Measurements from ENCODE around the gene NLGN1.

The NLGN1 gene

DNA sequence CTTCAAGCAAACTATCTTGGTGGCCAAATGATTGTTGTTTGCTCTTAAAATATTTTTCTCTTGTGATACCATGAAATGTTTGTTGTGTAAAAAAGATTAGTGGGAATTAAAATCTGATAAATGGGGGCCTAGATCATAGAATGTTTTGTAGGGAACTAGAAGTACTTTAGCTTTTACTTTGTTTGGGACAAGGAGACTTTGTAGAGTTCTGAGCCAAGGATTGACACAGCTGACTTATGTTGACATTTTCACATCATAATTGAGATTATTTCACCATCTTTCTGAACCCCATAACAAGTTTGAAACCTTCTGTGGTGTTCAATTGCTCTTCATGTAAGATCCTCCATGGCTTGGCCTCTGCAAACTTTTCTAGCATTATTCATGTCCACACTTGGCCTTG, 235.4 kb downstream of the NLGN1 start:
- DNase-seq, result no peak

DNA sequence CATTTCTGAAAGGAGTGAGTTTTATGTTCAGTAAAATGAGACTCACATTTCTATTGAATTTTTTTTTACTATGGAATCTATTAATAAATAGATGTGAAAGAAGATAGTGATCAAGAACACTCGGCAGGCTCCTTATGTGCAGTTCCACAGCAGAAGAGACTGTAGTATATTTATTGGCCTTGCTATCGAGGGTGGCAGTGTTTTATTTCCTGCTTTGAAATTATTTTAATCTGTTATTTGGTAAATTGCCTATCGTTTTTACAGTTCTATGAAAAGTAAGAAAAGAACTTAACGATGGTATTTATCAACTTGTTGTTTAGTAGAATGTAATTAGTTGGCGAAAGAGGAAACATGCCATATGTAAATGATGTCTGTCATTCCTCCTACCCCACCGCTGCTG, 238.3 kb downstream of the NLGN1 start:
- no peak for DNase-seq

- no peak for DNase-seq
Observed at GRCh38 chr3:173639098-173639497, 241.6 kb downstream of the NLGN1 start.

DNA sequence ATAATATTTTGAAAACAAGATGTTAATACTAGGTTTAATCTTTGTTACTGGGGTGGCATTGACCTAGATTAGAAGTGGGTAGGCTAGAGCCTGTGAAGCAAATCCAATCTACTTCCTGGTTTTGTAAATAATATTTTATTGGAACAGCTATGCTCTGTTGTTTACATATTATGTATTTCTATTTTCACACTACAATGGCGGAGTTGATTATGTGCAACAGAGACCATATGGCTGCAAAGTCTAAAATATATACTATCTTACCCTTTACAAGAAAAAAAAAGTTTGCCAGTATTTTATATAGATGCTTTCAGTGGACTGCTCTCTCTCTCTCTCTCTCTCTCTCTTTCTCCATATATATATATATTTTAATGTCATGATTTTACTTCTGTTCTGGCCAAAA, 244.2 kb downstream of the NLGN1 start:
- DNase-seq, result no peak

DNA sequence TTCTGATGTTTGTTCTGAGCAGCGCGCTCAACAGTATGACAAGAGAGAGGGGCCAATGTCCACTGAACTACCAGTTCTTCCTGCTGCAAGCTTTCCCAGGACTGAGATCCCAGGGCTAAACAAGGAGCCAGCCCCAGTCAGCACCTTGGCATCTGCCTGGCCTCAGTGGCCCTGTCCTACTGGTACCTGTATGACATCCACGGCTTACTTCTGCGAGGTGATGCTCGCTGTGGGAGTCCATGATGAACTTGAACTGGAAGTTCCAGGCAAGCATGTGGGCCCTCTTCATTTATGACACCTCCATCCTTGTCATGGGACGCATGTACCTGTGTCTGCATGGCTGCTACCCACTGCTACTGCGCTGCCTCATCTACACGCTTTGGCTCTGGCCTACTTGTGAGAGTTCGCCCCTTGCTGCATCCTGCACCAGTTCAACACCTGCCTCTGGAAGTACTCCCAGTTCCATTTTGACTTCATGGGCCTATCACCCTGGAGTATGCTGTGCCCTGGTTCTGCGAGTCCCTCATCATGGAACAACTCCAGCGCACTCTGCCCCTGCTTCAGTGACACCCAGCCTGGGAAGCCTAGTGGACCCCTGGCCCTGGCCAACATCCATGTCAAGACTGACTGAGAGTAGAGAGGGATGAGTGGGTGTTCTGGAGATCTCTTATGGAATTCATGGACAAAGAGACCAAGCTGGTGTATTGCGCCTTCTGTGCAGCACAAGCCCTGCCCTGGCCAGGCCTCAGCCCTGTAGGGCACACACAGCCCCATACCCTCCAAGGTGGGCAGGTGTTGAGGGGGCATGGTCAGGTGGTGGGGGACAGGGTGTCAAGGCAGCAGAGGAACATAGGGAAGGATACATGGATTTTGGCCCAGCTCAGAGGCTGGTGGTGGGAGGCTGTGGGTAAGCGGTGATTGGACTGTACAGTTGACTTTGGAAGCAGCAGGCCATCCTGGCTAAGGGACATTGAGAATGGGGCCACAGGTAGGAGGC, 246.8 kb downstream of the NLGN1 start:
- DNase-seq, result no peak

DNA sequence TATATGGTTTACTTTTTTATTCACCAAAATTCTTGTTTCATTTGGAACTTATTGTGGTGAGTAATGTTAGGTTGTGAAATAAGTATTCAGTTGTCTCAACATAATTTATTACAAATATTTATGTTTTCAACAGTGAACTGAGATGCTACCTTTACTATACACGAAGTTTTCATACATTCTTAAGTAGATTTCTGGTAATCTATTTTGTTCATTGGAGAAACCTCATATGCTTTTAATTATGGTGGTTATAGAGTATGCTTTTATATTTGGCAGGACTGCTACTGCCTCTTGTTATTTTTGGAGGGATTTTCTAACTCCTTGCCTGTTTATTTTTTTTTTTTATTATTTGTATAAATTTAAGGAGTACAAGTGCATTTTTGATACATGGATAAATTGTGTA, 253.1 kb downstream of the NLGN1 start:
- DNase-seq, result no peak

- DNase-seq, result no peak
Observed at GRCh38 chr3:173652093-173652492, 254.5 kb downstream of the NLGN1 start.

GRCh38 chr3:173653781-173654180, 256.2 kb downstream of the NLGN1 start:
- DNase-seq, result no peak

- DNase-seq, result no peak
Observed at GRCh38 chr3:173659972-173660371, 262.4 kb downstream of the NLGN1 start.

GRCh38 chr3:173660645-173661299, 263.2 kb downstream of the NLGN1 start:
- no peak for DNase-seq

GRCh38 chr3:173663696-173664111, 266.2 kb downstream of the NLGN1 start:
- DNase-seq, result no peak

GRCh38 chr3:173676094-173676493, 278.6 kb downstream of the NLGN1 start:
- no peak for DNase-seq

GRCh38 chr3:173681188-173681678, 283.7 kb downstream of the NLGN1 start:
- no peak for DNase-seq

DNA sequence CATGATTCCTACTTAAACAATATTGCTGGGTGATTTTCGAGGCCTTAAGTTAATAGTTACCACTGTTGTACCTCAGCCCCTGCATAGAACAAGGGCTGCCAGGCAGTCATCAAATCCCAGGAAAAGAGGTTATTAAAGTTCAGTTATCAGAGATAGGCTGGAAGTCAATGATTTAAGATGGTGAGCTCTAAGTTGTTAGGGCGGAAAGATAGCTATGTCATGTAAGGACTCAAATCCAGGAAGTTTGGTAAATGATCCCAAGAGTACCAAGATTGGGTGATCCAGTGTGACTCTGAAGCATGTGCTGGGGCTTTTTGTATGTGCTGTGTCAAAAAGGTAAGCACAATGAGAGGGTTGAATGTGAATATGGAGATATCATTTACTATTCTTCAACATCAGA, 287.9 kb downstream of the NLGN1 start:
- no peak for DNase-seq

GRCh38 chr3:173688216-173688842, 290.8 kb downstream of the NLGN1 start:
- no peak for DNase-seq

DNA sequence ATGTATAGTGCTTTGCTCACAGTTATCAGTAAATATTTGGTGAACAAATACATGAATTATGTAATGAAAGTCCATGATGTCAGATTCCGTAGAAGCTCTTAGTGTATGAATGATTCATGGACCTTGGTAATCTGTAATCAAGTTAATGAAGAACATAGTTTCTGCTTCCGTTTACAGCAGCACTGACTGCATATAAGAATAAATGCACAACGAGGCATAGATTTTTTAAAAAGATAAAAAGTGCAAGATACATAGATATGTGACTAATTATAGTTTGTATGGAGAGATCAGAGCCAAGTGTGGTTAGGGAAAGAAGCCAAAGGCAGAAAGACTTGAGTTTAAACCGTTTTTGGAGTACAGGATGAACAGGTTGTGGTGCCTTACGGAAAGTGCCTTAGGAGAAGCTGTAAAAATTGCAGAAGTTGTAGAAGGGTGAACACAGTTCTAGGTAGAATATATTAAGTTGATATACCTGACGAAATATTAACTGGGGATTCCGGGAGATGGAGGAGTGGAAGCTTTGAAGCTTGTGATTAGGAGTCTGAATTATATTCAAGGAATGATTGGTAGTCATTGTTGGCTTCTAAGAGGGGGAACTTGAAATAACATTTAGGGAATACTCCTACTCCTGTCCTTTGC, 293.1 kb downstream of the NLGN1 start:
- no peak for DNase-seq

DNA sequence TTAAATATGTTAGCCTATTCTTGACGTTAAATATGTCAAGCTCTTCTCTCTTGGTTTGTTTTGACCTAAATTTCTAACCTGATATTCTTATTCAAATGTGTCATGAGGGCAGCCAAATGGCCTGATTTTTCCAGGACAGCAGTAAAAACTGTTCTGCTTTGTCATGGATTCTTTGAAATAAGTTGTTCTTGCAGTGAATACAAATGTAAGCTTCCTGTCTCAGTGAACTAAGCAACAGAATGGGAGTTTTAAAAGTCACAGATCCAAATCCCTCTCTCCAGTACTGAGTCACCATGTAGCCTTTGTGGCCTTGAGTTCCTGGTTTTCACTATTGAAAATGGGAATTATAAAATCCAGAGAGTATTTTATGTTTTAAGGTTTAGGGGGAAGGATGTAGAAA, 301.8 kb downstream of the NLGN1 start:
- DNase-seq, result no peak

DNA sequence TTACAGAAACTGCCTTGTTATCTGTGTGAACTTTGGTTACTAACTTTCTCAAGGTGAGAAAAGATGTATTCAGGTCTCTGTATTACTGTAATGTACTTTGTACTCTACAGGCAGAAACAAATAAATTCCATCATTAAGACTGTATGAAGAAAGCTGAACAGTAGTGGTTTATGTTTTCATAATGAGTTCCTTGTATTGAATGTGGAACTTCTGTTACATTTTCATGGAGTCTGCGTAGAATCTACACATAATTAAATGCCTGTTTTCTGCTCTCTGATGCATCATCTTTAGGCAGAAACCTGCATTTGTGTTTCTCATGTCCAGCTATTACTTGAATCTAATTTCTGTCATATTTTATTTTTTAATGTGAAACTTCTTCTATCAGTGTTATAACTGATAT, 302.8 kb downstream of the NLGN1 start:
- no peak for DNase-seq

GRCh38 chr3:173702561-173702960, 305.0 kb downstream of the NLGN1 start:
- no peak for DNase-seq

GRCh38 chr3:173703771-173704170, 306.2 kb downstream of the NLGN1 start:
- DNase-seq, result no peak

GRCh38 chr3:173706630-173707029, 309.1 kb downstream of the NLGN1 start:
- DNase-seq, result no peak

DNA sequence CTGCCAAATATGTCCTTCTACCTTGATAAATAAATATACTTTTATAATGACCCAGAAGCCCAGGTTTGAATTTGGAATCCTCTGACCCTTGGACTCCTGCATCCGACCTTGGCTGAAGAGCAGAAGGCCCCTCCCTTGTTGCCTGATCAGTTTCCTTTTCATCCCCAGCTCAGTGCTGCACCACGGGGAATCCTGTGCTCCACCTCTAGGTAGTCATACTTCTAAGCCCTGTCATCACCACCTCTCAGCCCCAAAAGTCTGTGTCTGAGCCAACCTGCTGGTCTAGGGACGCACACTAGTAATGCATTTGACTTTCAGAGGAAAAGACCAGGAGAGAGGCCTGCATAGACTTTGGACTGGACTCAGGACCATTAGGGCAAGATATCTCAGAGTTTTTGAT, 310.6 kb downstream of the NLGN1 start:
- DNase-seq, result no peak
